NCI-H82 (cell line): Measurements from ENCODE around the gene IPO11.
"Not testable (repeated sequence)": the region's sequence is repeated elsewhere in the genome, so short reads cannot be mapped to it uniquely, and the experiment has no call there.

Source experiments
- DNase-seq: peaks from one replicate; lab custom pipeline; 2025; lab: John Stamatoyannopoulos, UW

The IPO11 gene

DNA sequence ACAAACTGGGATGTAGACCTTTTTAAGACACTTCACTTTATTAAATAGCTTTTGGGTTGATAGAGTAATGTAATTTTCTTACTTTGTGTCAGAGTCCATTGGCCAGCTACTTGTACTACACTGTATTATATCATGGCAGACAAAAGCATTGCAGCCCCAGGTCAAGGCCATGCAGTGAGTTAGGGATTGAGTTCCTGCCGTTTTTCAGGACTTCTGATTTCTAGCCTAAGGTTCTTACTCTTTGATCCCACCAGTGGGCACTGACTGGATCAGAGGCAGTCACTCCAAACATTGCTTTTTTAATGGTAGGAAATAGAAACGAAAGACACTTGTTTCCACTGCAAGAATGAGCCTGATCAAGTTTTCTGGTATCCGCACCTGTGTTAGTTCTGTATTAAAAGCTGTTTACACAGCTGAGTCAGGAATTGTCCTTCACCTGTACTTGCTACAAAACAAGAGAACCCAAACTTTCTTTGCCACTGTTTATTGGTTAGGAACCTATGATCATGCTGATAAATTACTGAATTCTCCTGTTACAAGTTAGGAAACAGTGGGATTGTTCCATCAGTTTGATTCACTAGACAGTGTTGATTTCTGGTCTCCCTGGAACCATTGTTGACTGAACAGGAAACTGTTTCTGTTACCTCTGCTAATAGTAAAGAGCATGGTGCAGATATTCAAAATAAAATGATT, 188.1 kb downstream of the IPO11 start:
- no peak for DNase-seq

DNA sequence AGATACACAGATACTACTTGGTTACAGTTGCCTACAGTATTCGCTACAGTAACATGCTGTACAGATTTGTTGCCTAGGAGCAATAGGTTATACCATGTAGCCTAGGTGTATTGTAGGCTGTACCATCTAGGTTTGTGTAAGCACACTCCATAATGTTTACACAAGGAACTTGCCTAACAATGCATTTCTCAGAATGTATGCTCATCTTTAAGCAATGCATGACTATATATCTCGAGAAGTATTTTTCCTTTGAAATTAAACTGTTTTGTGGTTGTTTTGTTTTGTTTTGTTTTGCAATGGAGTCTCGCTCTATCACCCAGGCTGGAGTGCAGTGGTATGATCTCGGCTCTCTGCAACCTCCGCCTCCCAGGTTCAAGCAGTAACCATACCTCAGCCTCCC, 191.4 kb downstream of the IPO11 start:
- no peak for DNase-seq

DNA sequence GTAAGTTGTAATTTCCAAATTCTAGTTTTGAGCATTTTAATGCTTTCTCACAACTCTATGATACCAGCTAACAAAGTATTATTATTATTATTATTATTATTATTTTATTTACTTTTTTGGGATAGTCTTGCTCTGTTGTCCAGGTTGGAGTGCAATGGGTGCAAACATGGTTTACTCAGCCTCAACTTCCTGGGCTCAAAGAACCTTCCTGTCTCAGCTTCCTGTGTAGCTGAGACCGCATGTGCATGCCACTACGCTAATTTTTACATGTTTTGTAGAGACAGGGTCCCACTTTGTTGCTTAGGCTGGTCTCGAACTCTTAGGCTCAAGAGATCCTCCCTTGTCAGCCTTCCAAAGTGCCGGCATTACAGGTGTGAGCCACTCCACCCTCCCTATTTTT, 193.1 kb downstream of the IPO11 start:
- no peak for DNase-seq

DNA sequence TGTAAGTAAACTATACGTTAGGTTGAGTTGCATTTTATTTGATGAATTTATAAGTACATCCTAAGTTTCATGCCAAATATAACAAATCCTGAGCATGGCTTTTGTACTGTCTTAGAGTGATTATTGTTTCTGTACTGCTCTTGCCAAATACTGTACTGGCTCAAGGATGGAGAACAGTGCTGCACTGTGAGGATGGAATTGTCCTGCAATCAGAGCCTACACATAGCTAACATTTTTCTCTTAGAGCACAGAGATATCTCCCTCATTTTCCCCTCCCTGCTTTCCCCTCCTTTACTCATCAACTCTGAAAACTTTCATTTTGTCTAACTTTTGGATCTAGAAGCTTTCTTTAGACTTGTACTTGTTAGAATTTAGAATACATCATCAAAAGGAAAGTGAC, 194.3 kb downstream of the IPO11 start:
- DNase-seq: no peak

DNA sequence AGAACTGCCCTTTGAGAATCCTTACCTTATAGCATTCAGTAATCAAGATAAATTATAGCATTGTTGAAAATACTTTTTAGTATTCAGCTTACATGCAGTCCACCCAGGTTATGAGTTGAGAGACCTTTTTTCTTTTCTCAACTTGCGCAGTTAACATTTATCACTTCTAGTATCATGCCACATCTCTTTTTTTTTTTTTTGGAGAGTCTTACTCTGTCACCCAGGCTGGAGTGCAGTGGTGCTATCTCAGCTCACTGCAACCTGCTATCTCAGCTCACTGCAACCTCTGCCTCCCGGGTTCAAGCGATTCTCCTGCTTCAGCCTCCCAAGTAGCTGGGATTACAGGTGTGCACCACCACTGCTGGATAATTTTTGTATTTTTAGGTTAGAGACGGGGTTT, 195.1 kb downstream of the IPO11 start:
- no peak for DNase-seq

DNA sequence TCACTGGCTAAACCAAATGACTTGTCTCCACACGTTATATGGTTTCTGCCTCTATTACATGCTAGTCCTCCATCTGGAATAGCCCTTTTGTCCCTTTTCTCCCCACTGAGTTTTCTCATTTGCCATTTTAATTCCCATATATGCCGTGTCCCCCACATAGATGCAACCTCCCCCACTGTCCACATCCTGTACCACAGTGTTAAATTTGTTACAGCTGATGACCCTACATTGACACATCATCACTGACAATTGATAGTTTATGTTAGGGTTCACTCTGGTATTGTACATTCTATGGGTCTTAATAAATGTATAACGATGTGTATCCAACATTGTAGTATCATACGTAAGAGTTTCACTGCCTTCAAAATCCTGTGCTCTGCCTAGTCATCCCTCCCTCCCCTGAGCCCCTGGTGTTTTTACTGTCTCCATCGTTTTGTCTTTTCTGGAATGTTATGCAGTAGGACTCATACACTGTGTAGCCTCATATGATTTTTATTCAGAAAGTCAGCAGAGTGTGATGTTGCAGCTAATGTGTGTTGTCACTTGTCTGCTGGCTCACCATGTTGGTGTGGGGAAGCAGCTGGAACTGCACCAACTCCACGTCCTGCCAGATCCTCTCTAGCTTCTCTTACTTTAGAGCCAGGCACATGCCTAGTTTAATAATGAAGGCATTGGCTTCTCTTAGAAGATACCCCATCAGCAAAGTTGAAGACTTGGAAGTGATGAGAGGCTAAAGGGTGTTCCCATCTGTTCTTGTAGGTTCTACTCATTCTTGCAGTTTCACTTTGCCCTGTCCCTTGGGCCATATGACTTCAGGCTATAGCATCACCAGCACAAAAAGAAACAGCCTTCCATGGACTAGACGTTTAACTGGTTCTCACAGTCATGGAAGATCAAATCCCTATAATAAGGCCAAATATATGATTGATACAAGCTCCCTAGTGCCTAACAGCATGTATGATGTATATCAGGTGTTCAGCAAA, 196.3 kb downstream of the IPO11 start:
- DNase-seq: no peak

DNA sequence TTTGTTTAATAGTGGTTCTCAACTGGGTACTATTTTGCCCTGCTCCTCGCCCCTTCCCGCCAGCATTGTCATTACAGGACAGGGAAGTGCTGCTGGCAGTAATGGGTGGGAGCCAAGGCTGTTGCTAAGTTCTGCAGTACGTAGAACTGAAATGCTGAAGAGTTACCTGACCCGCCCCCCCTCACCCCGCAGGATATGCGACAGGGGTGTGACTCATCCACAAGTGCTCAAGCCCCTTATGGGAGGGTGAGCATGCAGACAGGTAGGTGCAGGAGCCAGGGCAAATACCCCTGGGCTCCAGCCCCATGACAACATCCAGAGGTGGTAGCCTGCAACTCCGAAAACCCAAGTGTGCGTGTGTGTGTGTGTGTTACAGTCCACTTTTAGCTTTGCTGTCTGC, 201.8 kb downstream of the IPO11 start:
- no peak for DNase-seq

DNA sequence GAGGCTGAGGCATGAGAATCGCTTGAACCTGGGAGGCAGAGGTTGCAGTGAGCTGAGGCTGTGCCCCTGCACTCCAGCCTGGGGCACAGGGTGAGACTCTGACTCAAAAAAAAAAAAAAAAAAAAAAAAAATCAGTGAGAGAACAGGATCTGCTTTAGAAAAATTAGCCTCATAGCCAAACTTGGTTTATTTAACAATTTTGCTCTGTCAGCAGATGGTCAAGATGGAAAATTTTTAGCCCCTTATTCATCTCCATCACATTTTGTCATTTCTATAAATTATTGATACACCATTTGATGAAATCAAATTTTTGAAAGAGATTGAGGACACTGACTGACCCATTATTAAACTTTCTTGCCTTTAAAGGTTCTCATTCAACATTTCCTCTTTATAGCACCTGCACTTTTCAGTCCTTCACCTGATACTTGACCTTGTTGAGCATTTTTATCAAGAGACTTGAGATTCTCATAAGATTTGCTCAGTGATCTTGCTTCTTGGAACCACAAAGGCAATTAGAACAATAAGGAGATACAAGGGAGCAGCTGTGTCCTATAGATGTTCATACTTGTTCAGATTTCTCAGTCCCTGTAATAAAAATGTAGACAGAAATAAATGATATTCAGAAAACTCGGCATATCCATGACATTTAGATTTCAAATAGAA, 204.2 kb downstream of the IPO11 start:
- DNase-seq: no peak

DNA sequence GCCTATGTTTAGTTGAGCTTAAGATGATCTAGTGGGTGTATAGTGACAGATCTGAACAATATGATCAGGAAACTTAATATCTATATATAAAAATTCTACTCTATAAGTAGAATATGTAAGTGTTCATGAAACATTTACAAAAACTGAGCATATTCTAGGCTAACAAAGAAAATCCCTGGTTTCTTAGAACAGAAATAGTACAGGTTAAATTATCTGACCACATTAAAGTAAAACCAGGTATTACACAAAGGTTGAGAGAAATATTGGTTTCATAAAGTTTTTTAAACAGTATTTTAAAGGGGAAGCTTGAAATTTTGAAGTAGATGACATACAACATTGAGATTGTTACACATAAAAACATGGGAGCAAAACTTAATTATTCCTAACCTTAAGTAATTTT, 205.4 kb downstream of the IPO11 start:
- DNase-seq: no peak

DNA sequence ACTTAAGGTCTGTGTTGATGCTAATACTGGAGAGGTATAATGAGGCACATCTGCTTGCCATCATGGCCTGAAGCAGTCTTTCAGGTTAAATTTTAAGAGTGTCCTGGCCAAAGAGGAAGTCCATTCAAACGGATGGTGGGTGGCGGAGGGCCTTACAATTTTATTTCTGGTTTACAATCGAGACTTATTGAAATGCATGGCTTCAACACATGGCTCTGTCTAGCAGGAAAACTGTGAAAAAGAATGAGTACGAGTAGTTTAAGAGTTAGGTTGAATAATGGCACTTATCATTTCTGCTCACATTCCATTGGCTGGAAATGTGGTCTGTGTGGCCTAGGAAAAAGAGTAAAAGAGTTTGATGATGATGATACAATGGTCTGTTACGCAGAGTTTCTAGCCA, 208.2 kb downstream of the IPO11 start:
- no peak for DNase-seq

DNA sequence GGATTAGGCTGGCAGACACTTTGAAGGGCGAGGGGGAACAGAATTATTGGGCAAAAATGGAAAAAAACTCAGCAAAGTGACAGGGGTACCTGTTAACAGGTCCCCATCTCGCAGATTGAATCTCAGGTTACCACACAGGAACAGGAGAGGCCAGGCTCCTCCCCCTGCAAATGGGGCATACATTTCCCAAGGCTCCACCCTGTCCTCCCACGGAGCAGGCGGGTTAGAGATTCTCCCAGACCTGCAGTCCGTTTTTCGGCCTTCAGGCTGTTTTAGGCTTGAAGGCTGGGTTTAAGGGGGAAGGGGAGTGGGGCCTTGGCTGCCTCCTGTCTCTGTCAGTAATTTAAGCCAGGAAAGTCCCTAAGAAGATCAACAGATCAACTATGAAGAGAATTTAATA, 208.7 kb downstream of the IPO11 start:
- DNase-seq: no peak

DNA sequence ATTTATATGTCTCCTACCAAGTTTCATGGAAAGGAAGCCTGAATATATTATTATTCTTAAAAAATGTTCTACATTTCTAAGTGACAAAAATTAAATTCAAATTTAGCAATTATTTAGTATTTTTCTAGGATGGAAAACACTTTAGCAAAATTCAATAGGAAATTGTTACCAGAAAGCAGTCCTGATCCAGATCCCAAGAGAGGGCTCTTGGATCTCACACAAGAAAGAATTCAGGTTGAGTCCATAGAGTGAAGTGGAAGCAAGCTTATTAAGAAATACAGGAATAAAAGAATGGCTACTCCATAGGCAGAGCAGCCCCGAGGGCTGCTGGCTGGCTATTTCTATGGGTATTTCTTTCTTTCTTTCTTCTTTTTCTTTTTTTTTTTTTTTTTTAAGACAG, 210.7 kb downstream of the IPO11 start:
- DNase-seq: no peak

DNA sequence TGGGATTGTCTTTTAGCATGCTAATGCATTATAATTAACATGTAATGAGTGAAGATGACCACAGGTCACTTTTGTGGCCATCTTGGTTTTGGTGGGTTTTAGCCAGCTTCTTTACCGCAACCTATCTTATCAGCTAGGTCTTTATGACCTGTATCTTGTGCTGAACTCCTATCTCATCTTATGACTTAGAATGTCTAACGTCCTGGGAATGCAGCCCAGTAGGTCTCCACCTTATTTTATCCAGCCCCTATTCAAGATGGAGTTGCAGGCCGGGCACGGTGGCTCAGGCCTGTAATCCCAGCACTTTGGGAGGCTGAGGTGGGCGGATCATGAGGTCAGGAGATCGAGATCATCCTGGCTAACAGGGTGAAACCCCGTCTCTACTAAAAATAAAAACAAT, 211.9 kb downstream of the IPO11 start:
- DNase-seq: not testable (repeated sequence)

DNA sequence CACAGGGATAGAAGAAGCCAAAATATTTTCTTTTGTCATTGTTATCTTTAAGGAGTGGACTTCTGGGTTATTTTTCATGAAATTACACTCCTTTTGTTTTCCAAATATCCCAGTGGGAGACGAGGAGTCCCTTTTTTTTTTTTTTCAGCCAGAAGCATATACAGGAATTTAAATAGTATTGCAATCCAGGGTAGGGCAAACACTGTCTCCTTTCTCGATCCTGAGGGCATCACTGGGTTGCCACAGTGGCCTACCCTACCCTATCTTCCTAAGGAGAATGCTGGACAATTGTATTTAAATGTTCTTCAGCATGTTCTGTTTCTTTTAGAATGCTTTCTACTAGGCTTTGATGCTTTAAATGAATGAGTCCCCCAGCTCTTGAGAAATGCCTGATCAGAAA, 214.0 kb downstream of the IPO11 start:
- DNase-seq: no peak

DNA sequence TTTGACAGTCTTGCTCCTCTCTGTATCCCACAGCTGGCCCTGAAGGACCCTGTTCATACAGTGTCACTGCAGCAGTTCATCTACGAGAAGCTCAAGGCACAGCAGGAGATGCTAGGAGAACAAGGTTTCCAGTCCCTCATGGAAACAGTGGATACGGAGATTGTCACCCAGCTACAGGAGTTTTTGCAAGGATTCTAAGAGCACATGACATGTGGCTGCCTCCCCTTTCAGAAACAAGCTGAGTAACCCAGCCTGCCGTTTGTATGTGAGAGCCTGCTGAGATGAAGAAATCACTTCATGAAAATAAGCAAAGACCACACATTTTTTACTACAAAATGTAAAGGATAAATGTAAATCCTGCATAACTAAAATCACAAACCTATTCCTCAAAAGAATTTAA, 214.6 kb downstream of the IPO11 start:
- DNase-seq: no peak

DNA sequence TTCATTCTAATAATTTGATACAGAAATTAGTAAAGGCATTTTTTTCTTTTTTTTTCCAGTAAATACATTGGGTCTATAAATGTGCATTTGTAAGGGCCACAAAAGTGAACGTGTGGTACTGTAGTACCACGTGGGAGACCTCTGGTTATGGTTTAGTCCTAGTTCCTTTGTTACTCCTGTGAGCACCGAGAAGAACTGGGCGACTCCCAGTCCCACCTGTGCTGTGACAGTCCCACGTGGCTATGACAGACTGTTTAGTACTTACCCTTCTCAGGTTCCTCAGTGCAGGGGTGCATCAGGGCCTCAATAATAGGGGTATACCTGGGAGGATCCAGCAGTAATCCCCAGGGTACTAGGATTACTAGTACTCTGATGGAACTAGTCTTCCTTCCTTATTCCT, 215.3 kb downstream of the IPO11 start:
- no peak for DNase-seq

DNA sequence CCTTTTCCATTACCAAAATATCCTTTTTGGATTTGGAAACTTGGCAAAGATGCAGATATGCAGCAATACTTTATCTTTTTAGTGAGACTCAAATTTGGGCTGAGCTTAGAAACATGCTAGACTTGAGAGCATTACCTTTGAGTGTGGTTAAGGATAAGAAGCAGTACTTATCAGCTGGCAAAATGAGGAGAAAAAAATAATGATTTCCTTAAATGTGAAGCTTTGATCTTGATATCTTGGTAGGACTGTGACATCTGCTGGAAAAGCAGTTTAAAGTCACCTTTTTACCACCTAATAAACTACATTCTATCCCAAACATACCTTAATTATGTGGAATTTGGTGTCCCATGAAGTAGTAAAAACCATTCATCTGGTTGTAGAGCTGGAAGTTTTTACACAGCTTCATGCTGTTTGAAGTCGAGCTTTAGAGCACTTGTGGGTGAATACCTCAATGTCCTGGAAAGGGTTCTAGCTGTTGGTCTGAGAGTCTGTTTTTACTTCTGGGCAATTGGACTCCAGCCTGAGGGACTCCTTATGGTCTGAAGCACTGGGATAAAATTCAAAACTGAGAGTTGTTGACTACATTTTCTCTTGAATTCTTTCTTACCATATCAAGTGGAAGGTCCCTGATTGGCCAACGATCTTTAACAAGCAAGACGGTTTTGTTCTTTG, 219.5 kb downstream of the IPO11 start:
- no peak for DNase-seq

DNA sequence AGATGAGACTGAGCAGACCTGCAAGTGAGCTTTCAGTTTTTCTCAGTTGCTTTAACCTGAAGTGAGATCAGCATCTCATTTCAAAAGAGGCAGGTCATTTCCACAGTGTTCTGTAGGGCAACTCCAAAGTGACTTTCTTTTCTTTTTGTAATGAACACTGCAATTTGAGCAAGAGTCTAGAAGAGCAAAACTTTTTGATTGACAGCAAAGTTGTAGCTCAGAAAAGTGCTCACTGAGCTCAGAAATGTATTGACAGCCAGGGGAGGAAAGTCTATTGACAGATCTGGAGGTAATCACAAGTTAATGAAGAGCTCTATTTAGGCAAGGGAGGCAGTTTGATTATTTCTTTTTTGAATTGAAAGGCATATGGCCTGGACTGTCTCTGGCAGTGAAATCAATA, 220.7 kb downstream of the IPO11 start:
- no peak for DNase-seq

DNA sequence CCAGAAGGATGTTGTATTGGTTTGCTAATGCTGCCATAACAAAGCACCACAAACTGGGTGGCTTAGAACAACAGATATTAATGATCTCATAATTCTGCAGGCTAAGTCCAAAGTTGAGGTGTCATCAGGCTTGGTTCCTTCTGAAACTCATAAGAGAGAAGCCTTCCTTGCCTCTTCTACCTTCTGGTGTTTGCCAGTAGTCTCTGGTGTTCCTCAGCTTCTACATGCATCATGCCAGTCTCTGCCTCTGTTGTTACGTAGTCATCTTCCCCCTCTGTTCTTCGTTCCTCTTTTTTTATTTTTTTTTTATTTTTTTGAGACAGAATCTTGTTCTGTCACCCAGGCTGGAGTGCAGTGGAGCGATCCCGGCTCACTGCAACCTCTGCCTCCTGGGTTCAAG, 227.9 kb downstream of the IPO11 start:
- no peak for DNase-seq

DNA sequence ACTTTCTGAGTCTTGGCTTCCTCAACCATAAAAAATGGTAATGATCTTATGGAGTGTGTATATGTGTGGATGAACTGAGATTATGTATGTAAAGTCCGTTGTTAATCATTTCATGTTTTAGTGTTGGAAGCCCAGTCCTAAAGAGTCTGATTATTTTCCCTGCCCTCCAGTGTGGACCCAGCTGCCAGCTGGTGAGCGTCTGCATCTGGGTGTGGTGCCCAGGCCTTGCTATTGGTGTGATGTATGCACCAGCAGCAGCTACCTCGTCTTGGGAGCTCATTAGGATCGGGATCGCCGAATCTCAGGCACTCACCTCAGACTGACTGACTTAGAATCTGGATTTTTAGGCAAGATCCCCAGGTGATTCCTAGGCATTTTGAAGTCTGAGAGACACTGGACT, 229.9 kb downstream of the IPO11 start:
- no peak for DNase-seq

DNA sequence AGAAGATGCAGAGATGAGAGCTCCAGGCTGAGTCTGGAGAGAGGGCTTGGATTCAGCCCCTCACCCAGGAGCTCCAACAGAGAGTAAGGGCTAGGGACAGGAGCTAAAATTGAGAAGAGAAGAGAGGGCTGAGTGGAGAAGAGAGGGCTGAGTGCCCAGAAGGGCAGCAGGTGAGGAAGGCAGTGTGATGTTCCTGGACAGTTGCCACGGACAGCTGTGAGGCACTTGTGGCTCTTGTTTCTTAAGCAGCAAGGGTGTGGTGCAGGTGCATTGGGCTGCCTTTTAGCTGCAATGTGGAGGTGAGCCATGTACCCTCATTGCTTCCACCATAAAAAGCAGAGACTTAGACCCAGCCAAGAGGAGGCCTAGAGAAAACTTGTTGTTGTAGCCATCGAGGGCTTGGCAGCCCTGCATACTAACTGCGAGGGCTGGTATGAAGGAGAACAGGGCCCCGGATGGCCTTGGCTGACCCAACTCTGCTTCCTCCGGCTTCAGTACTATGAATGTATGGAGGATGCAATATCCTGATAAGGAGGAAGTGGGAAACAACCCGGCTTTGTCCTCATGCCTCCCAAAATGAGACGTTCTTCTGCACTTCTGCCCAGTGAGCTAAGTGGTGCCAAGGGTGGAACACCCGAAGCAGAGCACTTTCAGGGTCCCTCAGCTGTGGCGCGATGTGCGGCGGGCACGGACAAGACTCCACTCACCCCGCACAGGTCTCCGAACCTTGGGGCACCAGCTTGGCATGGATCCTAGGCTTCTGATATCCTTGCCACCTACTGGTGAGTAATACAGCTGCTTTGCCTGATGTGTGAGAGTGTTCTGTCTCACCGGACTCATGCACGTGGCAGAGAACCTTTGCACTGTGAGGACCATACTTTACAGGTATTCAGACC, 231.2 kb downstream of the IPO11 start:
- DNase-seq: no peak
